Prostate gland (tissue), 2 donors: ENCODE results near the gene TOR3A.
"Not testable (repeated sequence)": the region's sequence is repeated elsewhere in the genome, so short reads cannot be mapped to it uniquely, and the experiment has no call there.

Experiments used
- CTCF ChIP-seq, 4 experiments: fragments of 200-600 bp in 2 of 4; fragments of 450-650 bp in 2 of 4; sonication (generic) in 2 of 4; IDR thresholded peaks; 1 replicate in 3 of 4; 2 replicates in 1 of 4; pipeline ENCODE4 v1.5.1; 2016 to 2019; ENCODE audit warnings: antibody characterized with exemption in 4 of 4, mild to moderate bottlenecking in 2 of 4, moderate library complexity in 2 of 4
- POLR2A ChIP-seq: fragments of 450-650 bp; IDR thresholded peaks from one replicate; pipeline ENCODE4 v1.6.1; 2016; ENCODE audit warnings: antibody characterized with exemption, mild to moderate bottlenecking

GRCh38 chr1:179135707-179136106, 53.8 kb downstream of the TOR3A start:
- TF ChIP-seq POLR2A; CTCF (IDR thresholded peaks at IDR 0.05): not testable (repeated sequence)
